IPS DF 6.9 (cell line): ENCODE data around the gene STEEP1.
A peak's percentile ranks its signal among the peaks of the same experiment; 100 is the strongest.

Source experiments
- DNase-seq: peaks from one replicate; pipeline ENCODE4 v3.0.0-alpha.2; 2013; ENCODE audit warnings: low read depth, low spot score
- H3K27ac ChIP-seq: one replicate; pipeline ENCODE4 v1.5.1; 2013; ENCODE audit warnings: low read length, control low read depth
- H3K27me3 ChIP-seq: 2 replicates; pipeline ENCODE4 v1.6.1; 2013; ENCODE audit warnings: mild to moderate bottlenecking, low read length; ENCODE audit not compliant: control insufficient read depth, insufficient read depth
- H3K36me3 ChIP-seq: 2 replicates; pipeline ENCODE4 v1.6.1; 2013; ENCODE audit warnings: low read length; ENCODE audit not compliant: control insufficient read depth, insufficient read depth
- H3K4me1 ChIP-seq: 2 replicates; pipeline ENCODE4 v1.6.1; 2013; ENCODE audit warnings: low read length; ENCODE audit not compliant: control insufficient read depth, insufficient read depth
- H3K4me3 ChIP-seq: 2 replicates; pipeline ENCODE4 v1.5.1; 2013; ENCODE audit warnings: mild to moderate bottlenecking, low read length
- H3K9me3 ChIP-seq: 2 replicates; pipeline ENCODE4 v1.6.1; 2013; ENCODE audit warnings: low read length, inconsistent platforms; ENCODE audit not compliant: control insufficient read depth, insufficient read depth
- WGBS: extraction: QIAGEN DNeasy Blood & Tissue Kit; methylation state at CpG from one replicate; pipeline ENCODE4 v1.1.7; 2013; ENCODE audit warnings: mixed read lengths, missing lambda C conversion rate; ENCODE audit not compliant: insufficient read length, insufficient coverage; 5-methylcytosine and 5-hydroxymethylcytosine counted together

Gene STEEP1

DNA sequence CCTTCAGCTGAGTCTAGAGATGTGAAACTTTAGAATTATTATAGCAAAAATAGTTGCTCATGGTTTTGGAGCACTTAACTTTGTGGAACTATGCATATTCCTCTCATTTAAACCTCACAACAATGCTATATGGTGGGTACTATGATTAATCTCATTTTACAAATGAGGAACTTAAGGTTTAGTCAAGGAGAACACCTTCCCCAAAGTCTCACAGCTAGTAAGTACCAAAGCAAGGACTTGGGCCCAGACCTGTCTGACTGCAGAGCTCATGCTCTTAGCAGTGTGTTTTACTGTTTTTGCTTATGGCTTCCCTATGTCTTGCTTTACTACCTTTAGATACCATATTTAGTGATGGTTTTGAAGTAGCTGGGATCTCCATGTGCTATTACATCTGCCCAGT, 14.2 kb upstream of the STEEP1 start:
- DNase-seq, result no peak
- Histone ChIP-seq H3K27ac (no peak overlapping the region), H3K27me3 (no peaks in the 10 kb centered on the region), H3K4me1 (no peaks in the 10 kb centered on the region), H3K9me3 (no peaks in the 10 kb centered on the region), H3K36me3 (no peaks in the 10 kb centered on the region), H3K4me3 (no peak overlapping the region)

DNA sequence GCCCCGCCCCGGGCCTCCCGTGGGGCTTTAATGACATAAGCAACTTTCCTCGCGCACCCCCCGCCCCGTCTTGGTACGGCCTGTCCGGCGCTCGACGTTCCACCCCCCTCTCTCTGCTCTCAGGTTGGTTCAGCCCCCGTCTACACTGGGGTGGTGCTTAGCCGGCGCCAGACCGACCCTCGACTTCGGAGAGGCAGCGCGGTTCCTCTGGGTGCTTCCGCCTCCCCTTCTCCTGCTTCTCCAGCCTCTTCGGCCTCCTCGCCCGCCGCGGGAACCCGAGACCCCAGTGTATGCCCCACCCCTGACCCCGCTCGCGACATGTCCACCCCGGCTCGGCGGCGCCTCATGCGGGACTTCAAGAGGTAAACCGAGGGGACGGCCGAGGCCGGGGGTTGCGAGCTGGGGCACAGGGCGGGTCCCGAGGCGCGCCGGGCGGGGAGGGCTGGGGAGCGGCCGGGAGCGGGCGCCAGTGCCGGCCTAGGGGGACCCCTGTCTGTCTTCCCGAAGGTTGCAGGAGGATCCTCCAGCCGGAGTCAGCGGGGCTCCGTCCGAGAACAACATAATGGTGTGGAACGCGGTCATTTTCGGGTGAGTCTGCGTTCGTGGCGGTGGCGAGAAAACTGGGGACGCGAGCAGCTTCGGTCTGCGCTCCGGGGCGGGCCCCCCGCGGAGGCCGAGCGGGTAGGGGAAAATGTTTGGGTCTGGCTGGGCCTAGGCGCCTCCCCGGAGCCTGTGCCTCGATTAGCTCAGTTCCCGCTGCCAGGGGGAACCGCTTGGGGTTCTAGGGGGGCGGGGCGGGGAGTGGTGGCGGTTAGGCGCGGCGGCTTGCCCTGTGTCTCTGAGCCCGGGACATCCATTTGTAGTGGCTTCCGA, 9.4 kb upstream of the STEEP1 start, which contains the start of gene UBE2A:
Gene UBE2A, plus strand, starts transcription at position 170 of the 873 bp plus-strand sequence. Its CDS starts 149 bp downstream, at position 319.
- peak; percentile 45 for DNase-seq
- Histone ChIP-seq H3K27me3 (no peaks in the 10 kb centered on the region), H3K27ac (no peak within 1 kb of the TSS), H3K9me3 (no peaks in the 10 kb centered on the region), H3K36me3 (no peaks in the 10 kb centered on the region), H3K4me1 (no peaks in the 10 kb centered on the region), H3K4me3 (peak within 1 kb of the TSS; percentile 66; the same call in 1 of the 2 replicates)
- WGBS, result no CpG with 5 or more reads among the region's 86 CpGs

DNA sequence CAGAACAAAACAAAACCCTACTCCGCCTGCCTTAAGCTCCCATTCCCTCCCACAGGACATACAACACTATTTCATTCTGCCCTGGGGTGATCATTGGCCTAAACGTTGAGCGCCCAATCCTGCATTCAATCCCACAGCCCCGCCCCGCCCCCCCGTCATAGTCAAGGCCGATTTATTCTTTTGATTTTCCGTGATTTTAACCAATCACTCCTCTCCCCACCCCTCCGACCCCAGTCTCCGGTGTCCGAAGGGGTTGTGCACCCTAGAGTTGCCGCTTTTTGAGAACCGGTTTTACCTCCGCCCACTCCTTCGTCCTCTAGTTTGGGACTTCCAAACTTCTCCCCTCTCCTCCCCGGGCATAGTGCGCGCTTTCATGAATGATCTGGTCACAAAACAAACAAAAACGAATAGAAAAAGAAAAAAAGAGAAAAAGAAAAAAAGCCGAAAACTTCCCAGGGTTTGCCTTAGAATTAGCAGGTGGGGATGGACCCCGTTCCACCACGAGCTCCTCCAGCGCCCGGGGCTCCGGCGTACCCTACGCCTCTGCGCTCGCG, 8.7 kb upstream of the STEEP1 start:
- no peaks in the 10 kb centered on the region for H3K4me1 ChIP-seq
- no peak for DNase-seq
- H3K36me3 ChIP-seq, result no peaks in the 10 kb centered on the region
- H3K9me3 ChIP-seq, result no peaks in the 10 kb centered on the region
- H3K27ac ChIP-seq, result no peak overlapping the region
- H3K4me3 ChIP-seq, result peak overlapping the region; percentile 66; the same call in 1 of the 2 replicates
- WGBS, result no CpG with 5 or more reads among the region's 30 CpGs
- no peaks in the 10 kb centered on the region for H3K27me3 ChIP-seq

DNA sequence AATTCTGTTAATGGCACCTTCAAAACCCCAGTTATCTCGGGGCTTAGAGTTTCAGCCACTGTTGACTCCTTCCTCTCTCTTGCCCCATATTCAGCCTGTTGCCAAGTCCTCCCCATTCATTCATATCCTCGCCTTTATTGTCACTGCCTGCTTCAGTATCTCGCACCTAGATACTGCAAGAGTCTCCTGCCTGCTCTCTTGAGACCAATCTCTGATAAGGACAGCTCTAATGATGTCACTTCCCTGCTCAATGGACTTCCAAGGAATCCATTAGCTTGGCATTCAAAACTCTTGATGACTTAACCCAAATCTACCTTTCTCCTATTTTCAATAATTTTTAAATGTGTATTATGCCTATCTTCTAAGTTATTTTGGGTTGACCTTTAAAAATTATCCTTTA, 8.0 kb upstream of the STEEP1 start:
- H3K27me3 ChIP-seq, result no peaks in the 10 kb centered on the region
- no peaks in the 10 kb centered on the region for H3K4me1 ChIP-seq
- no peaks in the 10 kb centered on the region for H3K9me3 ChIP-seq
- WGBS, result no CpG with 5 or more reads among the region's 3 CpGs
- DNase-seq, result no peak
- H3K27ac ChIP-seq, result no peak overlapping the region
- H3K4me3 ChIP-seq, result no peak overlapping the region
- no peaks in the 10 kb centered on the region for H3K36me3 ChIP-seq

DNA sequence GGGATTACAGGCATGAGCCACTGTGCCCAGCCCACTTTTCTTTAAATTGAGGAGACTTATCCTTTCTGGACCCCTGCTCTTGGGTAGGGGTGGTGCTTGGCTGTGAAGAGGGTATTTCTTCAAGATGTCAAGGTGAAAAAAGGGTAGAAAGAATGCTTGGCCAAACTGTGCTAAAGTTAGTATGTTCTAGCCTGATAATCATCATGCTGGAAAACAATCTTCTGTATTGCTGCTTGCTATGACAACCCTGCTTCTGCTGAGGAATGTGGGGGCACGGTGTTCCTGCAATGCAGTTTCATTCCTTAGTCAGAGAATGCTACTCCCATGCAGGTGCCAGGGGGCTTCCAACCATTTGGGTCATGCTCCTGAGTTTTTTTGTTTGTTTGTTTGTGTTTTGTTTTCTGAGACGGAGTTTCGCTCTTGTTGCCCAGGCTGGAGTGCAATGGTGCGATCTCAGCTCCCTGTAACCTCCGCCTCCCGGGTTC, 5.2 kb upstream of the STEEP1 start:
- no peak for DNase-seq
- WGBS, result no CpG with 5 or more reads among the region's 6 CpGs

DNA sequence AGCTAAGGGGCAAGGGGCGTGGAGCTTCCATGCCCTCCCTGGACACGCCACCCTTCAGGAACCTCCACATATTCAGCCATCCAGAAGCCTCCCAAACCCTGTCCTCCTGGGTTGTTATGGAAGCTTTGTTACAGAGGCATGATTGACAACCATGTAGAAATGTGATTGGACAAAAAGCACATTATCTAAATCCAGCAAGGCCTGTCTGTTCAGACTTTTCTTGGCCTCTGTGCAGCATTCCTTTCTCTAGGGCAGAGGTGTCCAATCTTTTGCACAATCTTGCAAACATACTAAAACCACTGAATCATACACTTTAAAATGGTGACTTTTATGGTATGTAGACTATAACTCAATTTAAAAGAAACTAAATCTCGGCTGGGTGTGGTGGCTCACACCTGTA, 12.7 kb downstream of the STEEP1 start:
- Histone ChIP-seq H3K4me3 (no peak overlapping the region), H3K4me1 (no peaks in the 10 kb centered on the region), H3K27me3 (no peaks in the 10 kb centered on the region), H3K36me3 (no peaks in the 10 kb centered on the region), H3K9me3 (no peaks in the 10 kb centered on the region), H3K27ac (no peak overlapping the region)
- no CpG with 5 or more reads among the region's 3 CpGs for WGBS
- no peak for DNase-seq

More for the DNA sequence above, 5.2 kb upstream of the STEEP1 start:
- no peaks in the 10 kb centered on the region for H3K4me1 ChIP-seq
- no peaks in the 10 kb centered on the region for H3K9me3 ChIP-seq
- no peak overlapping the region for H3K27ac ChIP-seq
- H3K36me3 ChIP-seq, result no peaks in the 10 kb centered on the region
- H3K27me3 ChIP-seq, result no peaks in the 10 kb centered on the region
- no peak overlapping the region for H3K4me3 ChIP-seq

DNA sequence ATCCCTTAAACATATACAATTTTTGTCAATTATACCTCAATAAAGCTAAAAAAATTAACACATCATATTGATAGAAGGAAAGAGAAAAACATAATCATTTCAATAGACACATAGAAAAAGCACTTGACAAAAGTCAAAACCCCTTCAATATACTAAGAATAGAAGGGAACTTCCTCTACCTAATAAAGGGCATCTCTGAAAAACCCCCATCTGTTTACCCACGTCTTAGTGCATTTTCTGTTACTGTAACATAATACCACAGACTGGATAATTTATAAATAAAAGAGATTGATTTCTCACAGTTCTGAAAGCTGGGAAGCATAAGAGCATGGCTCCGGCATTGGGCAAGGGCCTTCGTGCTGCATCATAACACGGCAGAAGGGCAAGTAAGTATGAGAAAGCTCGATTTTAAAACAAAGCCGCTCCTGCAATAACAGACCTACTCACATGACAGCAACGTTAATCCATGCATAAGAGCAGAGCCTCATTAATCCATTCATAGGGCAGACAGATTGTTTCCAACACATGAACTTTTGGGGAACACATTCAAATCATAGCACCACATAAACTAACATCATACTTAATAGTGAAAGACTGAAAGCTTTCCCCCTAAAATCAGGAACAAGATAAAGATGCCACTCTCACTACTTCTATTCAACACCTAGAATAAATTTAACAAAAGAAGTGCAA, 15.7 kb downstream of the STEEP1 start:
- Histone ChIP-seq H3K9me3 (no peaks in the 10 kb centered on the region), H3K4me1 (no peaks in the 10 kb centered on the region), H3K27me3 (no peaks in the 10 kb centered on the region), H3K27ac (no peak overlapping the region), H3K4me3 (no peak overlapping the region), H3K36me3 (no peaks in the 10 kb centered on the region)
- DNase-seq, result no peak
- WGBS, result no CpG with 5 or more reads among the region's 7 CpGs

DNA sequence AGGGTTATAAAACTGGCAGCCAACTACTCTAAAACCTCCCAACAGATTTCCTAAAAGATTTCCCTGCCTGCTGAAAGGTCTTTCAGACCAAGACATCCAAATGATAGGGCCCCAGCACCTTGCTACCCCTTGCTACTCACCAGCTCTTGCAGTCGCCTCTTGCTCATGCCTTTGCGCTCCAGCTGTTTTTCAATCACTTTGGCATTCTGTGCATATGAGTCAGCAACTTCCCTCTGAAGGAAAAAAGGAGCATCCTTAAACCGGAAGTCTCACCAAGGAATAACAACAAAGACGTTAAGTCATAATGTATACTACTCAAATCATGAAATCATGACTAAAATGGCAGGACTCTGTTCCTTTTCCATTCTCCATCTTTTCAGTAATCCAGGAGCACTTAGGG, 24.0 kb downstream of the STEEP1 start:
- Histone ChIP-seq H3K27me3 (no peaks in the 10 kb centered on the region), H3K4me1 (no peaks in the 10 kb centered on the region), H3K36me3 (no peaks in the 10 kb centered on the region), H3K4me3 (no peak overlapping the region), H3K27ac (no peak overlapping the region), H3K9me3 (no peaks in the 10 kb centered on the region)
- DNase-seq, result no peak
- no CpG with 5 or more reads among the region's 4 CpGs for WGBS

DNA sequence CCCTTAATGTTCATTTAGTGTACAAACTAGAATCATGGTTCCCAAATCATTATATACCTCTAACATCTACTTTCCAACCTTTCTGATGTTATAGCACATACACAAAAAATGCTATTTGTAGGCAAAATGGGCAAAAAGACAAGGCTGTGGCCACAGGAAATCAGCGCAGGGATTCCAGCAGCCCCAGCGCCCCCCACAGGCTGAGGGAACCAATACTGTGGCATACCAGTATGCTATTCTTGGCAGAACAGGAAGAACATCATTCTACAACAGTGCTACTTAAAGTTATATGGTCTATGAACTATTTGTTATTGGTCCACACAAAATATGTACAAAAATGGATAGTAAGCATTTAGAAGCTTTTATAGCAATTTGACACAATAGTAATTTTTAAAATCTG, 25.3 kb downstream of the STEEP1 start:
- DNase-seq, result no peak

DNA sequence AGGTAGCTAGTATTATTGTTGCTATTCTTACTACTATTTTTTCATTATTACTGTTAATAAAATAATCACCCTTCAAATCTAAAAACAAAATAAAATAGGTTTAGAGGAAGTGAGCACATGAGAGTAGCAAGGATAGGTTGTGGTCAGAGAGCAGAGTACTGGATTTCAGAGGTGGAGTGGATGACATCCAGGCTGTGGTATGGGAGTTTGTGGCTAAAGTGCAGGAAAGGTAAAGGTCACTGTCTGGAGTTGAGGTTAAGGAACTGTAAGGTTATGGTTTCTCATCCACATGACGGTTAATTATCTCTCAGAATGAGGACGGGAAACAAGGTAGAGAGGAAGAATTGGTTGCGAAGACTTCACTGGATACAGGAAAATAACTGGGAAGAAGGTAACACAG, 27.7 kb downstream of the STEEP1 start:
- no peaks in the 10 kb centered on the region for H3K4me1 ChIP-seq
- no peaks in the 10 kb centered on the region for H3K27me3 ChIP-seq
- no peaks in the 10 kb centered on the region for H3K36me3 ChIP-seq
- H3K27ac ChIP-seq, result no peak overlapping the region
- H3K9me3 ChIP-seq, result no peaks in the 10 kb centered on the region
- H3K4me3 ChIP-seq, result no peak overlapping the region
- WGBS, result no CpG with 5 or more reads among the region's 3 CpGs
- DNase-seq, result no peak

More for the DNA sequence above, 25.3 kb downstream of the STEEP1 start:
- H3K36me3 ChIP-seq, result no peaks in the 10 kb centered on the region
- H3K27me3 ChIP-seq, result no peaks in the 10 kb centered on the region
- no peaks in the 10 kb centered on the region for H3K4me1 ChIP-seq
- H3K9me3 ChIP-seq, result no peaks in the 10 kb centered on the region
- no peak overlapping the region for H3K4me3 ChIP-seq
- no peak overlapping the region for H3K27ac ChIP-seq
- WGBS, result no CpG with 5 or more reads among the region's 2 CpGs
